Fibroblast of pulmonary artery (primary cell): ENCODE measurements around the gene SECTM1.

ENCODE experiments used
- DNase-seq: peaks from one replicate; pipeline ENCODE4 v3.0.0-alpha.2; 2010; ENCODE audit warnings: low read depth
- H3K4me3 ChIP-seq: replicated peaks from 2 replicates; pipeline ENCODE4 v1.5.1; 2011; ENCODE audit warnings: low read depth, mild to moderate bottlenecking, control low read depth, low read length, moderate library complexity
- CTCF ChIP-seq: IDR thresholded peaks from 2 replicates; pipeline ENCODE4 v1.5.1; 2011; ENCODE audit warnings: mild to moderate bottlenecking, control low read depth, low read length, inconsistent platforms; ENCODE audit errors: missing control alignments

SECTM1 gene

GRCh38 chr17:82317394-82318168 is 16.0 kb downstream of the SECTM1 start, which contains the start of gene CD7:
Gene CD7, minus strand, starts transcription at chr17:82317608. Its CDS starts 113 bp downstream, at chr17:82317495.
- H3K4me3 ChIP-seq, result no peak within 1 kb of the TSS
- no peak for DNase-seq
- no peak for TF ChIP-seq CTCF

- no peak for TF ChIP-seq CTCF
- DNase-seq, result no peak
- H3K4me3 ChIP-seq, result no peak overlapping the region
Observed at GRCh38 chr17:82316651-82317393, 16.7 kb downstream of the SECTM1 start.

- no peak for DNase-seq
- no peak for TF ChIP-seq CTCF
- no peak overlapping the region for H3K4me3 ChIP-seq
Observed at GRCh38 chr17:82315703-82316358, 17.7 kb downstream of the SECTM1 start.

- no peak overlapping the region for H3K4me3 ChIP-seq
- TF ChIP-seq CTCF, result no peak
Observed at GRCh38 chr17:82314727-82315605, 18.6 kb downstream of the SECTM1 start.

GRCh38 chr17:82314012-82314726 is 19.4 kb downstream of the SECTM1 start:
- no peak for TF ChIP-seq CTCF
- H3K4me3 ChIP-seq, result no peak overlapping the region

More at GRCh38 chr17:82314727-82315605, 18.6 kb downstream of the SECTM1 start:
- no peak for DNase-seq

More at GRCh38 chr17:82314012-82314726, 19.4 kb downstream of the SECTM1 start:
- no peak for DNase-seq
